Measurements from ENCODE around the gene TEX54.

Gene TEX54

GRCh38 chr11:62855571-62856332, 23.1 kb upstream of the TEX54 start (continued):
- TF ChIP-seq ZNF174 (tag by site-specific recombination; IDR thresholded peaks at IDR 0.05) = no peak
- no peak for TF ChIP-seq MZF1 (tag by site-specific recombination; IDR thresholded peaks at IDR 0.05; ENCODE audit: borderline replicate concordance)
- TF ChIP-seq REPIN1 (tag by site-specific recombination; IDR thresholded peaks at IDR 0.05; ENCODE audit: low read depth) = 0 out of 2 replicates have a peak, but pooled peaks have one; percentile 31
- TF ChIP-seq ZEB2 (tag by site-specific recombination; IDR thresholded peaks at IDR 0.05) = peak; percentile 72
- no peak for TF ChIP-seq ZNF785 (tag by site-specific recombination; IDR thresholded peaks at IDR 0.05)
- TF ChIP-seq ZNF600 (tag by site-specific recombination; IDR thresholded peaks at IDR 0.05) = peak; percentile 93
- peak; percentile 35 for TF ChIP-seq ZNF629 (tag by site-specific recombination; IDR thresholded peaks at IDR 0.05)
- TF ChIP-seq TCF7L2 (IDR thresholded peaks at IDR 0.05; ENCODE audit: borderline replicate concordance, low read depth, low read length) = no peak
- peak; percentile 67; the same call in 1 of the 2 replicates for TF ChIP-seq GLI4 (tag by site-specific recombination; IDR thresholded peaks at IDR 0.05)
- no peak for TF ChIP-seq ZNF473 (tag by site-specific recombination; IDR thresholded peaks at IDR 0.05)
- TF ChIP-seq ZNF350 (tag by site-specific recombination; IDR thresholded peaks at IDR 0.05) = no peak
- TF ChIP-seq ZNF704 (tag by site-specific recombination; IDR thresholded peaks at IDR 0.05) = no peak
- TF ChIP-seq ZNF777 (tag by site-specific recombination; IDR thresholded peaks at IDR 0.05; ENCODE audit: borderline replicate concordance) = no peak
- no peak for TF ChIP-seq BCL6B (tag by site-specific recombination; IDR thresholded peaks at IDR 0.05)
- no peak for TF ChIP-seq ZNF518A (tag by site-specific recombination; conservative IDR thresholded peaks at IDR 0.05; ENCODE audit: low read depth)
- TF ChIP-seq GFI1B (tag by site-specific recombination; IDR thresholded peaks at IDR 0.05) = 0 out of 2 replicates have a peak, but pooled peaks have one; percentile 48
- no peak for TF ChIP-seq ZNF548 (tag by site-specific recombination; IDR thresholded peaks at IDR 0.05)
- no peak for TF ChIP-seq ZNF23 (tag by site-specific recombination; IDR thresholded peaks at IDR 0.05; ENCODE audit: borderline replicate concordance)
- TF ChIP-seq ZBTB17 (tag by site-specific recombination; IDR thresholded peaks at IDR 0.05) = peak; percentile 96
- TF ChIP-seq ZNF610 (tag by site-specific recombination; IDR thresholded peaks at IDR 0.05; ENCODE audit: borderline replicate concordance) = peak; percentile 46; the same call in 1 of the 2 replicates
- no peak for TF ChIP-seq ZSCAN16 (tag by site-specific recombination; IDR thresholded peaks at IDR 0.05)
- TF ChIP-seq ZNF394 (tag by site-specific recombination; IDR thresholded peaks at IDR 0.05; ENCODE audit: borderline replicate concordance) = peak; percentile 70; the same call in 1 of the 2 replicates
- peak; percentile 78 for TF ChIP-seq SP7 (tag by site-specific recombination; IDR thresholded peaks at IDR 0.05)
- no peak for TF ChIP-seq AEBP2 (tag by site-specific recombination; IDR thresholded peaks at IDR 0.05; ENCODE audit: borderline replicate concordance)
- TF ChIP-seq OVOL3 (tag by site-specific recombination; IDR thresholded peaks at IDR 0.05) = no peak
- peak; percentile 37; the same call in 1 of the 2 replicates for TF ChIP-seq KLF17 (tag by site-specific recombination; IDR thresholded peaks at IDR 0.05)
- peak; percentile 56; the same call in 1 of the 2 replicates for TF ChIP-seq ZBTB20 (tag by site-specific recombination; IDR thresholded peaks at IDR 0.05)
- no peak for TF ChIP-seq ZNF354C (tag by site-specific recombination; IDR thresholded peaks at IDR 0.05; ENCODE audit: borderline replicate concordance, low read depth)
- TF ChIP-seq ZNF792 (tag by site-specific recombination; IDR thresholded peaks at IDR 0.05) = no peak
- no peak for TF ChIP-seq ZNF266 (tag by site-specific recombination; IDR thresholded peaks at IDR 0.05; ENCODE audit: low read depth)
- TF ChIP-seq YY1 (tag by site-specific recombination; IDR thresholded peaks at IDR 0.05) = peak; percentile 79

All from HEK293 (cell line).